ENCODE data around the gene TSHZ1. TPM values are rescaled to one million over a fixed set of nuclear protein-coding genes. Genes with fewer than 3 reads are reported as not detected.

TSHZ1 gene
- total and polyA plus RNA-seq, 12 donors = 6.8 to 25.0 (median 16.0) TPM

- Histone ChIP-seq H3K27ac (peak overlapping the region; percentile 44 to 99 (median 91)), H3K4me3 (peak overlapping the region; percentile 57 to 96 (median 88)), H3K36me3 (replicated peaks in 1 of 2) (no peaks in the 10 kb centered on the region), H3K4me1 (replicated peaks in 1 of 2) (peaks cover 28 to 53% of the 10 kb centered on the region in 2 donors), H3K27me3 (no peaks in the 10 kb centered on the region), H3K9me3 (replicated peaks in 1 of 3) (no peaks in the 10 kb centered on the region)
- DNase-seq = peak; percentile 42 to 75 (median 55)
- intact Hi-C loops (cut with DNase I) = no loop called here
- WGBS, 4 donors = 0 to 2% (median 1%) methylated on average over 7 to 65 of the region's 65 CpGs
- peak in 1 of 6 experiments; percentile 10 for TF ChIP-seq CTCF (IDR thresholded peaks at IDR 0.05)
- TF ChIP-seq POLR2A (IDR thresholded peaks at IDR 0.05) = no peak
Observed at GRCh38 chr18:75208155-75208835, 2.3 kb upstream of the TSHZ1 start.

- Histone ChIP-seq H3K27me3 (no peaks in the 10 kb centered on the region), H3K4me3 (peak overlapping the region; percentile 57 to 96 (median 88)), H3K4me1 (replicated peaks in 1 of 2) (peaks cover 33 to 55% of the 10 kb centered on the region in 2 donors), H3K27ac (peak overlapping the region; percentile 44 to 99 (median 91)), H3K36me3 (replicated peaks in 1 of 2) (no peaks in the 10 kb centered on the region), H3K9me3 (replicated peaks in 1 of 3) (no peaks in the 10 kb centered on the region)
- TF ChIP-seq POLR2A (IDR thresholded peaks at IDR 0.05) (no peak), CTCF (IDR thresholded peaks at IDR 0.05) (no peak)
- DNase-seq = peak in 4 of 7 donors; percentile 35 to 53 (median 48)
- intact Hi-C loops (cut with DNase I) = no loop called here
- 0 to 1% methylated on average over 27 to 34 of the region's 34 CpGs; no CpG with 5 or more reads in 2 of the 4 donors for whole genome bisulfite sequencing, 4 donors
Observed at GRCh38 chr18:75208836-75209128, 1.8 kb upstream of the TSHZ1 start.

DNA sequence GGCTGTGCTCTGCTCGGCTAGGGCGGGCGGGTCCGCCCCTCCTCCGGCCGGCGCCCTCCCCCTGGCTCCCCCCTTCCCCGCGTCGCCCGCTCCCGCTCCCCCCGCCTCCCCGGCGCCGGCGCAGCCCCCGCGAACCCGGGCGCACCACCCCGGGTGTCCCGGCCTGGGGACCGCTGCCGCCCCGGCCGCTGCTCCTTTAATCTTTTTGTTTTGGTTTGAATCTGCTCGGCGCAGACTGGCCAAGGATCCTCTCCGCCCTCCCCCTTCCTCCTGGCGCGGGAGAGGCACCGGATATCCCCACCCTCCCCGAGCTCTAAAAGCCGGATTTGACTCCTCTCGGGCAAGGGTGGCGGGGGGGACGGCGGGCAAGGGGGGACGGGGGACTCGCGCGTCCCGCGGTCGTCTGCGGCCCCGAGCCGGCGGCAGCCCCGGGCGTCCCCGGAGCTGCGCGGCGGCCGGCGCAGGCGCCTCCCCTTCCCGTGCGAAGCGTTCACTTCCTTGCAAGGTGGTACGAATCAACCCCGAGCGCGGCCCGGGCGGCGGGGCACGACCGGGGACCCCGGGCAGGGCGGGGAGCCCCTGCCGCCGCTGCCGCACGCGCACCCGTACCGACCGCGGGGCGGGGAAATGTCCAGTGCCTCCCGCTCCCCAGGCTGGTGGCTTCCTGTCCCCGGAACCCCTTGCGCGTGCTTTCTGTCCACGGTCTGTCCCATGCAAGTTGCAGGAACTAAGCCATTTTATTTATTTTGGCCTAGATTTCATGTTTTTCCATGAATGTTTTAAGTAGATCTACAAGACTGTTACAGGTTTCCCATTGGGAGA, 1.3 kb upstream of the TSHZ1 start, which contains the start of gene PTGR3:
PTGR3 (minus strand) TSS at position 11 of the 822 bp plus-strand sequence. CDS start 81 bp downstream, outside the sequence.
- peaks cover 28 to 55% of the 10 kb centered on the region in 2 donors for H3K4me1 ChIP-seq (replicated peaks in 1 of 2)
- DNase-seq = peak; percentile 88 to 94 (median 92)
- no peaks in the 10 kb centered on the region for H3K27me3 ChIP-seq
- H3K4me3 ChIP-seq = peak within 1 kb of the TSS; percentile 57 to 96 (median 88)
- H3K27ac ChIP-seq = peak within 1 kb of the TSS; percentile 90 to 99 (median 93)
- peak in 1 of 2 donors; percentile 73 for TF ChIP-seq POLR2A (IDR thresholded peaks at IDR 0.05)
- TF ChIP-seq CTCF (IDR thresholded peaks at IDR 0.05) = peak in 1 of 6 experiments; percentile 11
- intact Hi-C loops (cut with DNase I) = no loop called here
- 1 to 2% (median 1%) methylated on average over 10 to 85 of the region's 88 CpGs for WGBS, 4 donors
- H3K36me3 ChIP-seq (replicated peaks in 1 of 2) = no peaks in the 10 kb centered on the region
- H3K9me3 ChIP-seq (replicated peaks in 1 of 3) = no peaks in the 10 kb centered on the region

DNA sequence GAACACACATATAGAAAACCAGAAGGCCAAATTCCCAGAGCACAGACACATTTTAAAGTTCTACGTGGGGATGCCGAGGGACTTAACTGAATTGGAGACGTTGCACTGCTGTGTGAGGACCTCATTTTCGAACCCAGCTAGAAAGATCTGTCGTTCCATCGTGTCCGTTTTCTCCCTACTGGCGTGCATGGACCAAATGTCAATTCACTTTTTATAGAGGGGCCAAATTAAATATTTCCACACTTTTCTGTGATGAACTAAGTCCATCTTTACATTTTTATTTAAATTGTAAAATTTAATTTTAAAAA, 692 bp upstream of the TSHZ1 start:
- TF ChIP-seq POLR2A (IDR thresholded peaks at IDR 0.05) (no peak), CTCF (IDR thresholded peaks at IDR 0.05) (no peak)
- WGBS, 4 donors = 0 to 1% (median 0%) methylated on average over 8 of the region's 8 CpGs
- H3K4me3 ChIP-seq = peak overlapping the region; percentile 47 to 96 (median 78)
- H3K27me3 ChIP-seq = no peaks in the 10 kb centered on the region
- peaks cover 24 to 49% of the 10 kb centered on the region in 2 donors for H3K4me1 ChIP-seq (replicated peaks in 1 of 2)
- intact Hi-C loops (cut with DNase I) = loop anchor here in 1 of 2 donors (5.0 kb wide), 1 partner anchor 37 kb away; no protein-coding TSS in a partner anchor
- peak overlapping the region; percentile 90 to 99 (median 93) for H3K27ac ChIP-seq
- no peak for DNase-seq
- no peaks in the 10 kb centered on the region for H3K9me3 ChIP-seq (replicated peaks in 1 of 3)
- no peaks in the 10 kb centered on the region for H3K36me3 ChIP-seq (replicated peaks in 1 of 2)
